ENCODE data around the gene FAM177A1.
"Not testable (repeated sequence)": the region's sequence is repeated elsewhere in the genome, so short reads cannot be mapped to it uniquely, and the experiment has no call there.

The FAM177A1 gene

DNA sequence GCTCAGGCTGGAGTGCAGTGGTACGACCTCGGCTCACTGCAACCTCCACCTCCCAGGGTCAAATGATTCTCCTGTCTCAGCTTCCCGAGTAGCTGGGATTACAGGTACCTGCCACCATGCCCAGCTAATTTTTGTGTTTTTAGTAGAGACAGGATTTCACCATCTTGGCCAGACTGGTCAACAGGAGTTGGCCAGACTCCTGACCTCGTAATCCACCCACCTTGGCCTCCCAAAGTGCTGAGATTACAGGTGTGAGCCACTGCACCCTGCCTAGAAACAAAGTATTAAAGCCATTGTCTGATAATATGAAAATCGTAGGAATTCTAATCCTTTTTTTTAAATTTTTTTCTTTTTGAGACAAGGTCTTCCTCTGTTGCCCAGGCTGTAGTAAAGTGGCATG lies 19.7 kb downstream of the FAM177A1 start:
- DNase-seq = not testable (repeated sequence)

DNA sequence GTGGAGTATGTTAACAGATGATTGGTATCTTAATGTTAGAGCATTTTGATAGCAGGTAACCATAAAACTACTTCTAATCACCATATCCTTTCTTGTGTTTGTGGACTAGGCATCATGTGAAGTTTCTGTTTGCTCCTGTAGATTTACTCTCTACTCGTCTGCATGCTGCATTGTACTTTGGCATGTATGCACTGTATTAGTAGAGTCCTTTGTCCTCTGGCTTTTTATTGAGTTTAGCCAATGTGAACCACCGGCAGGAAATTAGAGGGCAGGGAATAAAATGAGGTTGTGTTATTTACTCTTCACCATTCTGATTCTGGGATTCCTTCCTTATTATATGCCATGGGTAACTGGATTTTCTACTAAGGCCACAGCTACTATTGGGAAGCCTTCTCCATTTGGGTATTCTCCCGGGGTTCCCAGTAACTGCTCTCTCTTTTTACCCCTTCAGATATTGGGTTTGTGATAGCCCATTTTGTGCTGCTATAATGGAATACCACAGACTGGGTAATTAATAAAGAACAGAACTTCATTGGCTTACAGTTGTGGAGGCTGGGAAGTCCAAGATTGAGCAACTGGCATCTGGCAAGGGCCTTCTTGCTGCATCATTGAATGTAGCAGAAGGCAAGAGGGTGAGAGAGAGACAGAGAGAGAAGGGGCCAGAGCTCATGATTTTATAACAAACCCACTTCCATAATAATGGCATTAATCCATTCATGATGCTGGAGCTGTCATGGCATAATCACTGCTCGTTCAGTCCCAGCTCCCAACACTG lies 22.4 kb downstream of the FAM177A1 start:
- no peak for DNase-seq

DNA sequence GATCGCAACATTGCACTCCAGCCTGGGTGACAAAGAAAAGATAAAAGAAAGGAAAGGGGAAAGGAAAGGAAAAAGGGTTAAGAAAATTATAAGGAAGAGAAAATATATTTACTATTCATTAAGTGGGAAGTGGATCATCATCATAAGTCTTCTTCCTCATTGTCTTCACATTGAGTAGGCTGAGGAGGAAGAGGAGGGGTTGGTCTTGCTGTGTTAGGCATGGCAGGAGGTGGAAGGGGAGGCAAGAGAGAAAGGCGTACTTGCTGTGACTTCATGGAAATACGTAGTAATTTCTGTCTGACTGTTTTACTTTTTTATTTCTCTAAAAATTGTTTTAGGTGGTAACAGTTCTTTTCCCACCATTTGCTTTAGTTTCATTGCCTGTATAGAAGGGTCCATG lies 26.2 kb downstream of the FAM177A1 start:
- DNase-seq = no peak

DNA sequence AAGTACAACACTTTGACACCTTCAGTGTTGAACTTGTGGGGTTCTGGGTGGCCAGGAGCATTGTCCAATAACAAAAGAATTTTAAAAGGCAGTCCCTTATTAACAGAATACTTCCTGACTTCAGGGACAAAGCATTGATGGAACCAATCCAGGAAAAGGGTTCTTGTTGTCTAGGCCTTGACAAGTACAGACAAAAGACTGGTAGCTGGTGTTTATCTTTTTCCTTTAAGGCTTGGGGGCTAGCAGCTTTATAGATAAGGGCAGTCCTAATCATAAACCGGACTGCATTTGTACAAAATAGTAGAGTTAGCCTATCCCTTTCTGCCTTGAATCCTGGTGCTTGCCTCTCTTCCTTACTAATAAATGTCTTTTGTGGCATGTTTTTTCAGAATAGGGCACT lies 27.4 kb downstream of the FAM177A1 start:
- no peak for DNase-seq

DNA sequence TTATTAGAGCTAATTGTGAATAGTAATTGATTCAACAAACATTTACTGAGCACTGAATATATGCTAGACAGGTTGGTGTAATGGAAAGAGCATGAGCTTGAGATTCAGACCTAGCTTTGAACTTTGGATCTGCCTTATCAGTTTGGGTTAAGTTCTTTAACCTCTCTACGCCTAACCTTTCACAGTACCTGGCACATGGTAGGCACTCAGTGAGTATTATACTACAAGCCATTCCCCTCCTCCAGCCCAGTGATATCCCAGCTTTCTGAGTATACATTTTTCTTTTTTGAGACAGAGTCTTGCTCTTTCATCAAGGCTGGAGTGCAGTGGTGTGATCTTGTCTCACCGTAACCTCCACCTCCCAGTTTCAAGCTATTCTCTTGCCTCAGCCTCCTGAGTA lies 32.0 kb downstream of the FAM177A1 start:
- DNase-seq = no peak

DNA sequence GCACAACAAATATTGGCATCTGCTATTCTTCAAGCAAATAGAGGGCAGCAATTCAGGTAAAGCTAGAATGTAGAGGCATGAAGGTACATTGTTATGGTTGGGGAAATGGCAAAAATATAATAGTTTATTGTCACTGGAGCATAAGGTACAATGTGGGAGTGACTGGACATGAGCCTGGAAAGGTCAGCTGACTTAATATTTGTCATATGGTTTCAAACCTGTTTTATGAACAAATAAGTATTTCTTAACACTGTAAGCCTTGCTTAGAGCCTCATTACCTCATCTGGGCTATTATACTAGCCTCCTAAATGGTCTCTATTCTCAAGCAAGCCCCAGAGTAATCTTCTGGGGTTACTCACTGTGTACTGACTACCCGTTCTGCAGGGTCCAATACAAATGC lies 33.7 kb downstream of the FAM177A1 start:
- DNase-seq = no peak

DNA sequence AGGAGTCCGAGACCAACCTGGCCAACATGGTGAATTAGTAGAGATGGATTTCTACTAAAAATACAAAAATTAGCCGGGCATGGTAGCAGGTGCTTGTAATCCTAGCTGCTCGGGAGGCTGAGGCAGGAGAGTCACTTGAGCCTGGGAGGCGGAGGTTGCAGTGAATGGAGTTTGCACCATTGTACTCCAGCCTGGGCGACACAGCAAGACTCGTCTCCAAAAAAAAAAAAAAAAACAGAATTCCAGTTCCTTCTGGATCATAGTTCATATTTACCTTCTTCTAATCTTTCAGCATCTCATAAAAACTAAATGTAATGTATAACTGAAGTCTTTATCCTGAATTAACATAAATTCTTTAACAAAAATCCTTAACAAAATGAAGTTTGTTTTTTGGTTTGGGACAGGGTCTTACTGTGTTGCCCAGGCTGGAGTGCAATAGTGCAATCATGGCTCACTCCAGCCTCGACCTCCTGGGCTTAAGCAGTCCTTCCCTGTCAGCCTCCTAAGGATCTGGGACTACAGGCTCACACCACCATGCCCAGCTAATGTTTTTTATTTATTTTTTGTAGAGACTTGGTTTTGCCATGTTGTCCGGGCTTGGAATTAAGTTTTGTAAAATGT lies 37.6 kb downstream of the FAM177A1 start:
- no peak for DNase-seq

DNA sequence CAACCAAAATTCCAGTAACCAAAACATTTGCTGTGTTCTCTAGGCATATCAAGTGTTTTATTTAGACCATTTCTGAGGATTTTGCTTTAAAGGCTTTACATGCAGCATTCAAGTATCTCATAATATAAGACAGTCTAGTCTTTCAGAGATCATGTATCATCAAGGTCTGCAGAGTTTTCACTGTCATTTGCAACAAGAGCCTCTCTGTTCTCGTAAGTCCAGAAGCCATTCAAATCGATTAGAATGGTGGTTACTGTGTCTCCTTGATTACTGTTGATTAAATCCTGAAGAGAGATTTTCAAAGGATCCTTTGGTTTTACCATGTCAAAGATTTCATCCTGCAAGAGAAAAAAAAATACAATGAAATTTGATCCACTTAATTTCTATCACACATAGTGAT lies 39.4 kb downstream of the FAM177A1 start:
- DNase-seq = no peak

DNA sequence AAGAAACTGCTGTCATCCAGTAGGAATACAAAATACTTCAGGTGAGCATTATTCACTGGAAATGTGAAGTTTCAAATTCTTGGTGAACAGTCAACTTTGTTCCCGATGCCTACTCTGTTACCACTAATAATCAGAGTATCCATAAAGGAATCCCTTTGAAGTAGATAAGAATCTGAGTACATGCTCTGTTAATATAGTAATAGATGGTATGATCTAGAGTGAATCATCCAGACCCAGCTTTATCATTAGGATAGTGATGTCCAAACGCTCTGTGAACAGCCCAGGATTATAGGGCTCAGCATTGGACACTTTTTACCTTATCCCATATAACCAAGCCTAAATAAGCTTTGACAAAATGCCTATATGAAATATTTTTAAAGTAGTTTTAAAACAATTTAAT lies 42.4 kb downstream of the FAM177A1 start:
- no peak for DNase-seq

DNA sequence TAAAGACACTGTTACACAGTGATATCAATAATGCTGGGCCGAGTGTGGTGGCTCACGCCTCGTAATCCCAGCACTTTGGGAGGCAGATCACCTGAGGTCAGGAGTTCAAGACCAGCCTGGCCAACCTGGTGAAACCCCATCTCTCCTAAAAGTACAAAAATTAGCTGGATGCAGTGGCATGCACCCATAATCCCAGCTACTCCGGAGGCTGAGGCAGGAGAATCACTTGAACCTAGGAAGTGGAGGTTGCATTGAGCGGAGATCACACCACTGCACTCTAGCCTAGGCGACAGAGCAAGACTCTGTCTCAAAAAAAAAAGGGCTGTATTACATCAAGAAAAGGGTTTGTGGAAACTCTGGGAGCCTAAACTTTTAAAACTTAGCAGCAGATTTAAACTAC lies 48.6 kb downstream of the FAM177A1 start:
- not testable (repeated sequence) for DNase-seq

DNA sequence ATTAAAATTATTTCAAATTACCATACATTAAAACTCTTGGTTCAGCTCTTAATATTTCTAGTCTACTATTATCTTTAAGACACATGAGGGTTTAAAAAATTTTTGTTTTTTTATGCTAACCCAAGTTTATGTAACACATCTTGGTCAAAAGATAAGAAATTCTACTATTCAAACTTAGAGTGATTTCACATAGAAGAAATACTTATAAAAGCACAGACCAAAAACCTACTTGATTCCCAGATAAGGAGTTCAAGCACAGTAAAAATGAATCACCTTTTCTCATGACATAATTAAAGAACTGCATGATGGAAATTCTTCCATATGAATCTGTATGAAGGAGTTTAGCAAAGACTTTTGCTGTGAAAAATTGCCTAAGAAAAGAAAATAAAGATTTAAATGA lies 61.8 kb downstream of the FAM177A1 start:
- DNase-seq = no peak

DNA sequence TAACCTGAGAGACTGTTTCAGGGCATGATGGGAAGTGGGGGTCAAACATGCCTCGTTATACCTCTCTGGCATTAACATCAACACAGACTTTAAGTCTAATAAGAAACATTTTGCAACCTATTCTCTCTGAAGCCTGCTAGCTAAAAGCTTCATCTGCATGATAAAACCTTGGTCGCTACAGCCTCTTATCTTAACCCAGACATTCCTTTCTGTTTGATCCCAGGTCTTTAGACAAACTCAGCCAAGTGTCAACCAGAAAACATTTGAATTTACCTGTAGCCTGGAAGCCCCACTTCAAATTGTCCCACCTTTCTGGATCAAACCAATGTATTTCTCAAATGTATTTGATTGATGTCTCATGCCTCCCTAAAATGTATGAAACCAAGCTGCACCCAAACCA lies 66.6 kb downstream of the FAM177A1 start:
- DNase-seq = no peak

DNA sequence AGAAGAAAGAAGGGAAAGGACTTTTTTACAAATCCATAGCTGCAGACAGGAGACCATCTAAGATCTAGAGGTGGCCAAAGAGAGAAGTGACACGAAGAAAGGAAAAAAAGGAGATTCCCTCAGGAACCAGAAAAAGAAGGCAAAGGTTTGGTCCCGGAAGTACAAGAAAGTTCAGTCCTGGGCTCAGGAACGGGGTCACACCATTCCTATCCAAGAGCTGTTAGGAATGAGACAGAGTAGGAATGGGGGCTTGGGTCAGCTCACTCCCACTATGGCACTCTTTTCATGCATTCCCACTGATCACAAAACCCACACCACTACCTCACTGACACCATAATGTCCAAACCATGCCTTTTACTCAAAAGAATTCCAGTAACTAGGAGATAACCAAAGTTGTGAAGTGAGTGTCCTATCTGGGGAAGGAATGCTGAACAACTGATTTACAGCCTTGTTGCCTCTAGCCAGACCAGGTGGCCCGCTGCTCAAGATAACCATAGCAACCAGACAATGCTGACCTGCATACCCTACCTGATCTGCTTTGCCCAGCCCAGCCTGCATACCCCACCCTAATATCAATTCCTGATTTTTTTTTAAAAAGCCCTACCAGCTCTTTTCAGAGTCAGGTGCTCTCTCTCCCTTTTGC lies 67.4 kb downstream of the FAM177A1 start:
- no peak for DNase-seq

DNA sequence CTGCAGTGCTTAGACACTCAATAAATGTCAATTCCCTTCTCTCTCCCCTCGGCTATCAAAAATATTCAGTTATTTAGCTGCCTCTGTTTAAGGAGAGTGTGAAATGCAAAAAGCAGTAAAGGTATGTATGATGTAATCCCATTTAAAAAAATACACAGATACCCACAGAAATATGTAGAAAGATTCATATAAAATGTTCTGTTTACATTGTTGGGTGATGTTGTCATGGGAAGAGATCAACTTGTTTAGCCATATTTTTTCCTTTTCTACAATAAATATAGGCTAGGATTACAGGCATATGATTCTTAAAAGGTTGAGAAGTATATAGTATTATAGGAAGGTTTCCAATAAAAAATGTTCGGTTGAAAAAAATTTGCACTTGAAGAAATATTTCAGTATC lies 68.0 kb downstream of the FAM177A1 start:
- no peak for DNase-seq

DNA sequence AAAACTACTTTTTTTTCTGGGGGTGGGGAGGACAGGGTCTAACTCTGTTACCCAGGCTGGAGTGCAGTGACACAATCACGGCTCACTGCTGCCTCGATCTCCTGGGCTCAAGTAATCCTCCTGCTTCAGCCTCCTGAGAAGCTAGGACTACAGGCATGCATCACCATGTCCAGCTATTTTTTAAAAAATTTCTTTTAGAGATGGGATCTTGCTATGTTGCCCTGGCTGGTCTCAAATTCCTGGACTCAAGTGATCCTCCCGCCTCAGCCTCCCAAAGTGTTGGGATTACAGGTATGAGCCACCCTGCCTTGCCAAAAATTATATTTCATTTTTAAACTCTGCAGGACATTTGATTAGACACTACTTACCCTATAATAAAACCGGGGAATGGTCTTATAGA lies 70.2 kb downstream of the FAM177A1 start:
- no peak for DNase-seq

DNA sequence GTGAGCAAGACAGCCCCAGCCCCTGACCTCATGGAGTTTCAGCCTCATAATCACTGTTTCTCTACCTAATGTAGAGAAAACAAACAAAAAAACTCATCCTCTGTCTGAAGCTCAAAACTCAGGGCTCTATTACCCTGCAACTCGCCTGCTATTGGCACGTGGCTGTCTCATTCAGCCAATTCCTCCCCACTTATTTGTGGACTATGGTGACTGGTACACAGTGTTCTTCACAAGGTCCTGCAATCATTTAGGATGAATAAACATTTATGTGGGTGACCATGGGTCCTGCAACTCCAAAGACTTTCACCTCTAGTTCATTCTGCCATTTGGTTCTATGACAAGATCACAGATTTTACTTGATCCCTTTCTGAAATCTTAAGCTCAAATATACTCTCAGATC lies 71.0 kb downstream of the FAM177A1 start:
- no peak for DNase-seq

DNA sequence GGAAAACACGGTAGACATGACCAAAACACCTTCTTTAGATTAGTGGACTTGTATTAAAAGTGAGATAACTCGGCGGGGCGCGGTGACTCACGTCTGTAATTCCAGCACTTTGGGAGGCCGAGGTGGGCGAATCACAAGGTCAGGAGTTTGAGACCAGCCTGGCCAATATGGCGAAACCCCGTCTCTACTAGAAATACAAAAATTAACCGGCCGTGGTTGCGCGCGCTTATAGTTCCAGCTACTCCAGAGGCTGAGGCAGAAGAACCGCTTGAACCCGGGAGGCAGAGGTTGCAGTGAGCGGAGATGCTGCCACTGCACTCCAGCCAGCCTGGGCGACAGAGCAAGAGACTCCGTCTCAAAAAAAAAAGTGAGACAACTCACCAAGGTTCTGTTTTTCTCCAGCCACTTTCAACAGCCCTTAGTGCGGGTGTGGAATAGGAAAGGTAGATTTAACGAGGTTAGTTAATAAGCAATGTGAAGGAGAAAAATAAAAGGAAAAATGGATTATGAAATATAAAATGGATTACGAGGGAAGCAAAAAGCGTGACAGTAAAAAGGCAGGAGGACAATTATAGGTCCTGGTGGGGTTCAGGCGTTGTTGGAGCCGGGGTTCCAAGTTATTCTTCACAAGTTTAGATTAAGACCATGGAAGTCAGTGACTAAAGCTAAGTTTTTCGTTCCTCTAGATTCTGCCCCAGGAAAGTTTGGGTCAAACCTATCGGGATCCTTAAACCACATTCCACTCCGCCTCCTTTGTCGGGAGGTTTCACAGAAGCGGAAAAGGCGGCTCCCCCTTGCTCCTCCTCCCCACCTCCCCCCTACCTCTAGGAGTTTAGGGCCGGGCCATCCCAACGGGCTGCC lies 75.2 kb downstream of the FAM177A1 start:
- DNase-seq = no peak

DNA sequence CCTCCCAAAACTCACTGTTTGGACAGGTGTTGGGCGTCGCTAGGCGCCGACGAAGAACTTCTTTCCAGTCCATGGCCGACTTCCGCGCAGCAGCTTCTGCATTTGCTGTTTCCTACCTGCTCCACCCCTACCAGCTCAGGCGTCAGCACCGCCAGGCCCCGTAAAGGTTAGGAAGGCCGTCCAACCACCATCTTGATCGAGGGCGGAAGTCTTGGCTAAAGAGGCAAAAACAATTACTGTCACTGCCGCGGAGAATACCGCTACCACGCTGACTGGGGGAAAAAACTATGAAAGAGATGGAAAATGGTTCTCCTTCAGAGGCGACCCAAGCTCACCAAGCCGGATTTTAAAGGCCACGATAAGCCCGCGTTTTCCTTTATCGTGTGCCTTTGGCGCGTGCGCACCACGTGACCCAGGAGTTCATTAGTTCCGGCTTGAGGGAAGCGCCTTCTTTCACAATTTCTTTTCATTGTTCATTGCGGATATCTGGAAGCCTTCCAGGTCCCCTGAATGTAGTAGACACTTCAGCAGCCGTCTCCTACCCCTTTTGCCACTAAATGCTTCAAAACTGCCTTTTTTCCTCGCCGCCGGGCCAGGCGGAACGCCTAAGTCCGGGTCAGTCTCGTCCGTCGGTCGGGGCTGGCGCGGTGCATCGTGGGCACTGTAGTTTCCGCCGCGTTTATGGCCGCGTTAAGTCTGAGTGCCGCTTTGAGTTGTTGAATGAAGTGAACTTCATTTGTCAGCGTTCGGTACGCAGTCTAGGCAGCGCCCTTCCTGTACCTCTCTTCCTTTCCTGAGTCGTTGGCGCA lies 76.0 kb downstream of the FAM177A1 start, which contains the start of the genes PPP2R3C and PRORP:
Gene PPP2R3C, minus strand, starts transcription at position 104 of the 809 bp plus-strand sequence. Its CDS starts 31 bp downstream, at position 73.
Gene PRORP, plus strand, starts transcription at position 666 of the 809 bp plus-strand sequence. CDS start 694 bp downstream, outside the sequence.
- peak; percentile 90 to 95 for DNase-seq

DNA sequence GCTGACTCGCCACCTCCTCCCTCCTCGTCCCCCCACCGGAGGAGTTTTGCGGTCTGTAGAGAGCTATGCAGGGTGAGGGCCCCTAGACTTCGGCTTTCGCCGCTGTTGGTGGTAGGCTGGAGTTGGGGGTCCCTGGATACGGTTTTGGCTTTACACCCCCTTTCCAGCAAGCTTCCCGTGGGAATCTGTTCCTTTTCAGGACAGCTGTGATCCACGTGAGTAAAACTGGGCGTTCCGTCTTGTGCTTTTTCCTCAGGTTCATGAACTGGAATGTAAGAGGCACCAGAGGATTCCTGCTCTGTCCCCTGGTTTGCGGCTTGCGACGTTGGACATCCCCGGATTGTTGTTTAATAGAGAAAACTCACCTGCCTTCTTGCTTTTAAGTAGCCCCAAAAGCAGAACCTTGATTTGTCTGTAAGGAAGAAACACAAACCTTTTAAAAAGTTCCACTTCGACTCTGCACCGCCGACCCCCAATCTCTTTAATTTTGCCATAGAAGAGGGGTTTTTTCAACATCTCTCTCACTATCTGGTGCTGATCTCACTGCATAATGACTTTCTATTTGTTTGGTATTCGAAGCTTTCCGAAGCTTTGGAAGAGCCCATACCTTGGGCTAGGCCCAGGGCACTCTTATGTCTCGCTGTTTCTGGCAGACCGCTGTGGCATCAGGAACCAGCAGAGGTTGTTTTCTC lies 76.8 kb downstream of the FAM177A1 start:
- peak in 1 of 2 experiments; percentile 3 for DNase-seq

DNA sequence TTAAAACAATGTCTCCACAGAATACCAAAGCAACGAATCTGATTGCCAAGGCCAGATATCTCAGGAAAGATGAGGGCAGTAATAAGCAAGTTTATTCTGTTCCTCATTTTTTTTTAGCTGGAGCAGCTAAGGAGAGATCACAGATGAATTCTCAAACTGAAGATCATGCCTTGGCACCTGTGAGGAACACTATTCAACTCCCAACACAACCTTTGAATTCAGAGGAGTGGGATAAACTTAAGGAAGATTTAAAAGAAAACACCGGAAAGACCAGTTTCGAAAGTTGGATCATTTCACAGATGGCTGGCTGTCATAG lies 77.3 kb downstream of the FAM177A1 start:
- DNase-seq = no peak

DNA sequence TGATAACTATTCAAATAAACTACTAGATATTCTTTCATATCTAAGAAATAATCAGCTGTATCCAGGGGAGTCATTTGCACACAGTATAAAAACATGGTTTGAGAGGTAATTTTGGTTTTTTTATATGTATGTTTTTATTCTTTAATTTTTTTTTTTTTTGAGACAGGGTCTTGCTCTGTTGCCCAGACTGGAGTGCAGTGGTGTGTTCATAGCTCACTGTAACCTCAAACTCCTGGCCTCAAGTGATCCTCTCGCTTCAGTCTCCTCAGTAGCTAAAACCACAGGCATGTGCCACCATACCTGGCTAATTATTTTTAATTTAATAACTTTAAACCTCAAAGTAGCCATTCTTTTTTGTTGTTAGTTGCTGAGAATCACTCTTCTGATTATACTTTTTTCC lies 78.1 kb downstream of the FAM177A1 start:
- no peak for DNase-seq
